OCI-LY3 (cell line): ENCODE measurements around the gene CDH23.

ENCODE experiments used
- CTCF ChIP-seq: fragments of 200-600, 300-600 bp; sonication (generic); IDR thresholded peaks from 2 replicates; pipeline ENCODE4 v1.5.1; 2014; ENCODE audit warnings: antibody characterized with exemption, low read length, low read depth
- EZH2phosphoT487 ChIP-seq: fragments of 200-600 bp; shearing (Covaris generic); IDR thresholded peaks from 2 replicates; pipeline ENCODE4 v1.6.1; 2018; ENCODE audit warnings: antibody characterized with exemption, mixed run types, low read depth

GRCh38 chr10:71715026-71715425, 318.3 kb downstream of the CDH23 start:
- TF ChIP-seq CTCF (no peak), EZH2phosphoT487 (no peak)
